Suprapubic skin (tissue), 4 donors: Measurements from ENCODE around the gene PCNT. TPM values are rescaled to one million over a fixed set of nuclear protein-coding genes. Genes with fewer than 3 reads are reported as not detected.

Experiments
- DNase-seq, 2 donors: peaks; one replicate each; pipeline ENCODE4 v3.0.0-alpha.2; 2019; ENCODE audit warnings: low spot score in 2 of 2
- H3K27ac ChIP-seq: fragments of 200-600 bp; sonication (generic); one replicate; pipeline ENCODE4 v1.5.1; 2019
- H3K27me3 ChIP-seq: fragments of 200-600 bp; sonication (generic); one replicate; pipeline ENCODE4 v1.5.1; 2019
- H3K36me3 ChIP-seq: fragments of 200-600 bp; sonication (generic); one replicate; pipeline ENCODE4 v1.5.1; 2019
- H3K4me1 ChIP-seq: fragments of 200-600 bp; sonication (generic); one replicate; pipeline ENCODE4 v1.5.1; 2019
- H3K4me3 ChIP-seq: fragments of 200-600 bp; sonication (generic); one replicate; pipeline ENCODE4 v1.5.1; 2019; ENCODE audit warnings: mild to moderate bottlenecking
- H3K9me3 ChIP-seq: fragments of 200-600 bp; sonication (generic); one replicate; pipeline ENCODE4 v1.5.1; 2019
- EP300 ChIP-seq: sonication (generic); formaldehyde crosslinking; IDR thresholded peaks from one replicate; pipeline ENCODE4 v1.6.1; 2017; ENCODE audit warnings: antibody characterized with exemption
- POLR2A ChIP-seq, 2 donors: fragments of 450-650 bp; IDR thresholded peaks; one replicate each; pipeline ENCODE4 v1.6.1; 2017; ENCODE audit warnings: antibody characterized with exemption in 2 of 2, mild to moderate bottlenecking in 2 of 2, moderate library complexity in 2 of 2
- POLR2AphosphoS5 ChIP-seq, 3 donors: sonication (generic); formaldehyde crosslinking; IDR thresholded peaks; one replicate each; pipeline ENCODE4 v1.6.1; 2017; ENCODE audit warnings: antibody characterized with exemption in 3 of 3
- WGBS: methylation state at CpG from one replicate; pipeline ENCODE4 v1.1.5; 2018; 5-methylcytosine and 5-hydroxymethylcytosine counted together
- total RNA-seq, 4 donors: library from RNA; depleted of rRNA; stranded (reverse); fragments of >200 nt; gene quantifications; one replicate each; pipeline ENCODE4 v1.1.0, GENCODE V29; 2016
- TF ChIP-seq, protein P1 (sequence below), 2 donors: fragments of 200-600 bp in 1 of 2; fragments of 450-650 bp in 1 of 2; sonication (generic) in 1 of 2; IDR thresholded peaks; one replicate each; pipeline ENCODE4 v1.5.1; 2016 to 2019; ENCODE audit warnings: antibody characterized with exemption in 2 of 2, mild to moderate bottlenecking in 1 of 2, moderate library complexity in 1 of 2

The PCNT gene
- total RNA-seq, 4 donors from 2014 or later: 27.4 to 65.2 (median 47.0) TPM

DNA sequence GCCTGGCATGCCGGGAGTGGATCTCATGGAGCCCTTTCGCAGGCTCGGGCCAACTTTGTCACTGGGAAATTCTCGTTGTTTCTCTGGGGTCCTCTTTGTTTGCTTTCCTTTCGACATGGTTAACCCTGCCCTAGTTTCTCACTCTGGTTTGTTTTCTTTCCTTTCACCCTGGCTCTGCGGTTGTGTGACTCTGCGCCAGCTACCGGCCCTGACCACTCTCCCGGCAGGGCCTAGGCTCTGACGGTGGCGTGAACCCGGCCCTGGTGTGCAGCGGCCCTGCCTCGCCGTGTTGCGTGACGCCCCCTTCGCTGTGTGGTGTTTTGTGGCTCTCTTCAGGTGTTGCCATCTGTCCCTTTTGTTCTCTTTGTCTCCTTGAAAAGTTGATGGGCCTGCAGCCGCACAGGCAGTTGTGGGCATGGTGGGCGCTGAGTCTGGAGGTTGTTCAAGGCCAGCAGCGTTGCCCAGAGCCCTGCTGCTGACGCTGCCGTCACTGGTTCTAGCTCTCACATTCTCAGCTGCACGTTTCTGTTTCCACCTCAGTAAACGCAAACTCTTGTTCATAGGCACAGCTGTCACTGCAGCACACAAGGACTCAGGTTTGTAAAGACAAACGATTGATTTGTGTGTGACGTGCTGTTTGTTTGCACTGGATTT lies 70.1 kb downstream of the PCNT start:
- 97% methylated on average over 27 of the region's 27 CpGs for WGBS
- DNase-seq: no peak
- no peaks in the 10 kb centered on the region for H3K27me3 ChIP-seq
- TF ChIP-seq, protein P1, sequence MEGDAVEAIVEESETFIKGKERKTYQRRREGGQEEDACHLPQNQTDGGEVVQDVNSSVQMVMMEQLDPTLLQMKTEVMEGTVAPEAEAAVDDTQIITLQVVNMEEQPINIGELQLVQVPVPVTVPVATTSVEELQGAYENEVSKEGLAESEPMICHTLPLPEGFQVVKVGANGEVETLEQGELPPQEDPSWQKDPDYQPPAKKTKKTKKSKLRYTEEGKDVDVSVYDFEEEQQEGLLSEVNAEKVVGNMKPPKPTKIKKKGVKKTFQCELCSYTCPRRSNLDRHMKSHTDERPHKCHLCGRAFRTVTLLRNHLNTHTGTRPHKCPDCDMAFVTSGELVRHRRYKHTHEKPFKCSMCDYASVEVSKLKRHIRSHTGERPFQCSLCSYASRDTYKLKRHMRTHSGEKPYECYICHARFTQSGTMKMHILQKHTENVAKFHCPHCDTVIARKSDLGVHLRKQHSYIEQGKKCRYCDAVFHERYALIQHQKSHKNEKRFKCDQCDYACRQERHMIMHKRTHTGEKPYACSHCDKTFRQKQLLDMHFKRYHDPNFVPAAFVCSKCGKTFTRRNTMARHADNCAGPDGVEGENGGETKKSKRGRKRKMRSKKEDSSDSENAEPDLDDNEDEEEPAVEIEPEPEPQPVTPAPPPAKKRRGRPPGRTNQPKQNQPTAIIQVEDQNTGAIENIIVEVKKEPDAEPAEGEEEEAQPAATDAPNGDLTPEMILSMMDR (IDR thresholded peaks at IDR 0.05): no peak
- no peak overlapping the region for H3K27ac ChIP-seq
- H3K9me3 ChIP-seq: no peaks in the 10 kb centered on the region
- H3K4me3 ChIP-seq: no peak overlapping the region
- peaks cover 4% of the 10 kb centered on the region for H3K4me1 ChIP-seq
- peaks cover 72% of the 10 kb centered on the region for H3K36me3 ChIP-seq

DNA sequence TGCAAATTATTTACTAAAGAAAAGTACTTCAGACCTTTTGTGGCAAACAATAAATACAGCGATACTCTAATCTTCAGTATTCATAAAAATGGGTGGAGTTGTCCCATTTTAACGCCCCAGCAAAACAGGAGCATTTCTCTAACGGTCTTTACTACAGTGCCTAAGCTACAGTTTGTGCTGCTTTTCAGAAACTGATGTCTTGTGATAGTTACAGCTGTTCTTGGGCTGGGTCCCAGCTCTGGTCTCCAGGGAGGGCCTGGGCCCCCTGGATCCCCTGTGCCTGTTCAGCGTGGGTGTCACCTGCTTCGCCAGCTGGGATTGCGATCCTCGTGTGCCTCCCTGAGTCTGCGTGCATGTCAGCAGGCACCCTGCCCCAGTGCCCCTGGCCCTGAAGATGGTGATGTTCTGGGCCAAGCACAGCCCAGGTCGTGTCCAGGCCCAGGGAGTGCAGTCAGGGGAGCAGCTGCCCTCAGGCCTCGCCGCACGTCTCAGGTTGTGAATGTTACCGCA lies 70.7 kb downstream of the PCNT start:
- TF ChIP-seq, protein P1 (IDR thresholded peaks at IDR 0.05): no peak
- no peak for TF ChIP-seq EP300
- no peak for TF ChIP-seq POLR2AphosphoS5 (IDR thresholded peaks at IDR 0.05)
- TF ChIP-seq POLR2A (IDR thresholded peaks at IDR 0.05): no peak
- WGBS: 95% methylated on average over 10 of the region's 13 CpGs
- DNase-seq: no peak
- Histone ChIP-seq H3K27ac (no peak overlapping the region), H3K36me3 (peaks cover 73% of the 10 kb centered on the region), H3K4me3 (no peak overlapping the region), H3K27me3 (no peaks in the 10 kb centered on the region), H3K4me1 (peaks cover 4% of the 10 kb centered on the region), H3K9me3 (no peaks in the 10 kb centered on the region)

DNA sequence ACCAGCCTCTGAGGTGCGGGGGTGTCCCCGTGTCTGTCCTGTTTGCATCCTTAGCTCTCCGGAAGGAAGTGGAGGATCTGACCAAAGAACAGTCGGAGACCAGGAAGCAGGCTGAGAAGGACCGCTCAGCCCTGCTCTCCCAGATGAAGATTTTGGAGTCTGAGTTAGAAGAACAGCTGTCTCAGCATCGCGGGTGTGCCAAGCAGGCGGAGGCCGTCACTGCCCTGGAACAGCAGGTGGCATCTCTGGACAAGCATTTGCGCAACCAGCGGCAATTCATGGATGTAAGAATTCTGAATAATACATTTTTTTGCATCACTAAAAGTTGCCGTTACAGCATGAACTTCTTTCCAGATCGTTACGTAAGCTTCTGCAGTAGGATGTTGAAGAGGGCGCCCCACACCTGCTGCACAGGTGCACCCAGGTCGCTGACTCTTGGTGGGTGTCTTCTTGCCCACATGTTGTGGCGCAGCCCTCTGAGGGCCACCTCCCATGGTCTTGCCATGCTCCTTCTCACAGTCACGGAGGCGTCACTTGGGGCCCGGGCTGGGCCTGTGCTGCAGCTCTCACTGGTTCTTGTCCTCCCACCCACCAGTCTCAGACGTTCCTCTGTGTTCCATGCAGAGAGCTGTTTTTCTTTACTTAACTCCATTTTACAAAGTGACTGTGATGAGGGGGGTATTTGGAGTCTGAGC lies 73.4 kb downstream of the PCNT start:
- H3K36me3 ChIP-seq: peaks cover 78% of the 10 kb centered on the region
- H3K4me1 ChIP-seq: peaks cover 4% of the 10 kb centered on the region

DNA sequence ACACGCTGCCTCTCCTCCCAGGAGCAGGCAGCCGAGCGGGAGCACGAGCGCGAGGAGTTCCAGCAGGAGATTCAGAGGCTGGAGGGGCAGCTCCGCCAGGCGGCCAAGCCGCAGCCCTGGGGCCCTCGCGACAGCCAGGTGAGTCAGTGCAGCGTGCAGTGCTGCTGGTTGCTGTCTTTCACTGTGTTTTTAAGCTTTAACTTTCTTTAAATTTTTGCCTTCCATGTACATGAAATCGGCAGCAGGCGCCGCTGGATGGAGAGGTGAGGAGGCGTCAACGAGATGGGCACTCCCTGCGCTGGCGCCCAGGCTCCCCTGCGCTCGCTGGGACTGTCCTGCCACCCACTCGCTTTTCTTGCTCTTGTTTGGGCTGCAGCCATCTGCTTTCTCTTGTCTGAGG lies 74.0 kb downstream of the PCNT start:
- no peaks in the 10 kb centered on the region for H3K9me3 ChIP-seq
- no peaks in the 10 kb centered on the region for H3K27me3 ChIP-seq
- H3K27ac ChIP-seq: no peak overlapping the region
- no peak overlapping the region for H3K4me3 ChIP-seq
- DNase-seq: no peak
- no peak for TF ChIP-seq POLR2A (IDR thresholded peaks at IDR 0.05)
- TF ChIP-seq, protein P1 (IDR thresholded peaks at IDR 0.05): no peak
- no peak for TF ChIP-seq POLR2AphosphoS5 (IDR thresholded peaks at IDR 0.05)
- no peak for TF ChIP-seq EP300
- peaks cover 3% of the 10 kb centered on the region for H3K4me1 ChIP-seq
- 96% methylated on average over 22 of the region's 22 CpGs for WGBS
- peaks cover 84% of the 10 kb centered on the region for H3K36me3 ChIP-seq

More for the DNA sequence above, 73.4 kb downstream of the PCNT start:
- H3K27me3 ChIP-seq: no peaks in the 10 kb centered on the region
- TF ChIP-seq, protein P1 (IDR thresholded peaks at IDR 0.05): no peak
- TF ChIP-seq POLR2AphosphoS5 (IDR thresholded peaks at IDR 0.05) (no peak), EP300 (no peak), POLR2A (IDR thresholded peaks at IDR 0.05) (no peak)
- no peak for DNase-seq
- WGBS: 93% methylated on average over 21 of the region's 21 CpGs
- H3K4me3 ChIP-seq: no peak overlapping the region
- H3K27ac ChIP-seq: no peak overlapping the region
- no peaks in the 10 kb centered on the region for H3K9me3 ChIP-seq

DNA sequence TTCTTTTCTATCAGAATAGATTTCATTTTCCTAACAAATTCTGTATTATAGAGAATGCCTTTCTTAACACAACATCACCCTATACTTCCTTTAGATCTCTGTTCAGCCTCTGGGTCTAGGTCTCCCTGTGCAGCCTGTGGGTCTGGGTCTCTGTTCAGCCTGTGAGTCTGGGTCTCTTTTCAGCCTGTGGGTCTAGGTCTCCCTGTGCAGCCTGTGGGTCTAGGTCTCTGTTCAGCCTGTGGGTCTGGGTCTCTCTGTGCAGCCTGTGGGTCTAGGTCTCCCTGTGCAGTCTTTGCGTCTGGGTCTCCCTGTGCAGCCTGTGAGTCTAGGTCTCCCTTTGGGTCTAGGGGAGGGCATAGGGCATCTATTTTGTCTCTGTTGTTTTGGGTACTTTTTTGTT lies 75.2 kb downstream of the PCNT start:
- no peak overlapping the region for H3K4me3 ChIP-seq
- DNase-seq: no peak
- no peak overlapping the region for H3K27ac ChIP-seq
- H3K9me3 ChIP-seq: no peaks in the 10 kb centered on the region
- no peaks in the 10 kb centered on the region for H3K27me3 ChIP-seq
- TF ChIP-seq EP300: no peak
- TF ChIP-seq, protein P1 (IDR thresholded peaks at IDR 0.05): no peak
- no peak for TF ChIP-seq POLR2AphosphoS5 (IDR thresholded peaks at IDR 0.05)
- TF ChIP-seq POLR2A (IDR thresholded peaks at IDR 0.05): no peak
- no peaks in the 10 kb centered on the region for H3K4me1 ChIP-seq
- 95% methylated on average over 1 of the region's 1 CpG for WGBS
- H3K36me3 ChIP-seq: peaks cover 81% of the 10 kb centered on the region
